Osteocyte (in vitro differentiated cells): Measurements from ENCODE around the gene ENOX1. TPM values are rescaled to one million over a fixed set of nuclear protein-coding genes. Genes with fewer than 3 reads are reported as not detected.
"Not testable (repeated sequence)": the region's sequence is repeated elsewhere in the genome, so short reads cannot be mapped to it uniquely, and the experiment has no call there.

Source experiments
- DNase-seq: peaks from one replicate; pipeline ENCODE4 v3.0.0; 2021; ENCODE audit warnings: mixed read lengths; ENCODE audit not compliant: unreplicated experiment; ENCODE audit errors: extremely low spot score
- H3K27ac Mint-ChIP-seq: one replicate; pipeline ENCODE4 v1.8.0; 2021; ENCODE audit warnings: mild to moderate bottlenecking, mixed read lengths; ENCODE audit not compliant: unreplicated experiment
- H3K27me3 Mint-ChIP-seq: one replicate; pipeline ENCODE4 v1.8.0; 2021; ENCODE audit warnings: mixed read lengths; ENCODE audit not compliant: unreplicated experiment
- H3K36me3 Mint-ChIP-seq: one replicate; pipeline ENCODE4 v1.8.0; 2021; ENCODE audit warnings: mixed read lengths; ENCODE audit not compliant: unreplicated experiment
- H3K4me1 Mint-ChIP-seq: one replicate; pipeline ENCODE4 v1.8.0; 2021; ENCODE audit warnings: mixed read lengths; ENCODE audit not compliant: unreplicated experiment
- H3K4me3 Mint-ChIP-seq: one replicate; pipeline ENCODE4 v1.8.0; 2021; ENCODE audit warnings: mild to moderate bottlenecking, moderate library complexity, mixed read lengths; ENCODE audit not compliant: unreplicated experiment
- H3K9me3 Mint-ChIP-seq: one replicate; pipeline ENCODE4 v1.8.0; 2021; ENCODE audit warnings: mixed read lengths; ENCODE audit not compliant: unreplicated experiment
- total RNA-seq: library from RNA; stranded (reverse); gene quantifications from 2 replicates; pipeline ENCODE4 v1.2.1, GENCODE V29; 2021
- TF ChIP-seq, protein P1 (sequence below): fragments of 200-600 bp; sonication (generic); IDR thresholded peaks from 2 replicates; pipeline ENCODE4 v1.5.0; 2021; ENCODE audit warnings: antibody characterized with exemption, mild to moderate bottlenecking, moderate library complexity

Gene ENOX1
- total RNA-seq, 1 donor from 2014 or later: 5.9 TPM

- H3K9me3 Mint-ChIP-seq: no peaks in the 10 kb centered on the region
- no peak for DNase-seq
- no peaks in the 10 kb centered on the region for H3K36me3 Mint-ChIP-seq
- no peak overlapping the region for H3K4me3 Mint-ChIP-seq
- TF ChIP-seq, protein P1, sequence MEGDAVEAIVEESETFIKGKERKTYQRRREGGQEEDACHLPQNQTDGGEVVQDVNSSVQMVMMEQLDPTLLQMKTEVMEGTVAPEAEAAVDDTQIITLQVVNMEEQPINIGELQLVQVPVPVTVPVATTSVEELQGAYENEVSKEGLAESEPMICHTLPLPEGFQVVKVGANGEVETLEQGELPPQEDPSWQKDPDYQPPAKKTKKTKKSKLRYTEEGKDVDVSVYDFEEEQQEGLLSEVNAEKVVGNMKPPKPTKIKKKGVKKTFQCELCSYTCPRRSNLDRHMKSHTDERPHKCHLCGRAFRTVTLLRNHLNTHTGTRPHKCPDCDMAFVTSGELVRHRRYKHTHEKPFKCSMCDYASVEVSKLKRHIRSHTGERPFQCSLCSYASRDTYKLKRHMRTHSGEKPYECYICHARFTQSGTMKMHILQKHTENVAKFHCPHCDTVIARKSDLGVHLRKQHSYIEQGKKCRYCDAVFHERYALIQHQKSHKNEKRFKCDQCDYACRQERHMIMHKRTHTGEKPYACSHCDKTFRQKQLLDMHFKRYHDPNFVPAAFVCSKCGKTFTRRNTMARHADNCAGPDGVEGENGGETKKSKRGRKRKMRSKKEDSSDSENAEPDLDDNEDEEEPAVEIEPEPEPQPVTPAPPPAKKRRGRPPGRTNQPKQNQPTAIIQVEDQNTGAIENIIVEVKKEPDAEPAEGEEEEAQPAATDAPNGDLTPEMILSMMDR: no peak
- H3K27ac Mint-ChIP-seq: no peak overlapping the region
- no peaks in the 10 kb centered on the region for H3K27me3 Mint-ChIP-seq
- no peaks in the 10 kb centered on the region for H3K4me1 Mint-ChIP-seq
These were observed 606.6 kb downstream of the ENOX1 start for GRCh38 chr13:43180036-43180660.

GRCh38 chr13:43171489-43171888 lies 615.3 kb downstream of the ENOX1 start:
- no peaks in the 10 kb centered on the region for H3K27me3 Mint-ChIP-seq
- TF ChIP-seq, protein P1: no peak
- no peak overlapping the region for H3K27ac Mint-ChIP-seq
- peaks cover 4% of the 10 kb centered on the region for H3K4me1 Mint-ChIP-seq
- no peak for DNase-seq
- no peaks in the 10 kb centered on the region for H3K36me3 Mint-ChIP-seq
- H3K4me3 Mint-ChIP-seq: no peak overlapping the region
- no peaks in the 10 kb centered on the region for H3K9me3 Mint-ChIP-seq

GRCh38 chr13:43170506-43170905 lies 616.3 kb downstream of the ENOX1 start:
- no peaks in the 10 kb centered on the region for H3K9me3 Mint-ChIP-seq
- TF ChIP-seq, protein P1: no peak
- no peaks in the 10 kb centered on the region for H3K27me3 Mint-ChIP-seq
- no peak overlapping the region for H3K27ac Mint-ChIP-seq
- no peaks in the 10 kb centered on the region for H3K36me3 Mint-ChIP-seq
- H3K4me1 Mint-ChIP-seq: peaks cover 4% of the 10 kb centered on the region
- no peak for DNase-seq
- H3K4me3 Mint-ChIP-seq: no peak overlapping the region

GRCh38 chr13:43168434-43168833 lies 618.3 kb downstream of the ENOX1 start:
- H3K27me3 Mint-ChIP-seq, H3K9me3 Mint-ChIP-seq, DNase-seq, H3K4me1 Mint-ChIP-seq, H3K27ac Mint-ChIP-seq, H3K36me3 Mint-ChIP-seq, H3K4me3 Mint-ChIP-seq: not testable (repeated sequence)

DNA sequence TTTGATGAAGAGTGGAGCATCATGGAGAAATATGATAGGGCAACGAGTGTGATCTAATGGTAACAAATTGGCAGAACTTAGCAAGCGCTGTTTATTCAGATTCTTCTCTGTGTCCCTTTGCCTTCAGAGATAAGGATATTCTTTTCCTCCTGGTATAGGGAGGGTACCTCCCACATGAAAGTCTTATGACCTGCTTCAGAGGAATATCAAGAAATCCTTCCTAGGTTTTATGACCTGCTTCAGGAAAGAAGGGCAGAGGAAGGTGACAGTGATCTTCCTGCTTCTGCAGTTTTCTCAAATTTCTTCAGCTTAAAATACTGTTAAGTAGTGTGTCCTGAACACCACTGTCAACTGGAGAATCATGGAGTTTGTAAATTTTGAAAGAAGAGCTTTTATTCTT lies 619.0 kb downstream of the ENOX1 start:
- Mint-ChIP-seq H3K4me1 (peaks cover 4% of the 10 kb centered on the region), H3K4me3 (no peak overlapping the region), H3K36me3 (peaks cover 2% of the 10 kb centered on the region), H3K27ac (no peak overlapping the region), H3K27me3 (no peaks in the 10 kb centered on the region), H3K9me3 (no peaks in the 10 kb centered on the region)
- TF ChIP-seq, protein P1: no peak
- DNase-seq: no peak
